ENCODE data around the gene CARMIL1. TPM values are rescaled to one million over a fixed set of nuclear protein-coding genes. Genes with fewer than 3 reads are reported as not detected.

Gene CARMIL1
- total RNA-seq, 2 donors from 2014 or later, result 28.7 to 31.6 TPM

DNA sequence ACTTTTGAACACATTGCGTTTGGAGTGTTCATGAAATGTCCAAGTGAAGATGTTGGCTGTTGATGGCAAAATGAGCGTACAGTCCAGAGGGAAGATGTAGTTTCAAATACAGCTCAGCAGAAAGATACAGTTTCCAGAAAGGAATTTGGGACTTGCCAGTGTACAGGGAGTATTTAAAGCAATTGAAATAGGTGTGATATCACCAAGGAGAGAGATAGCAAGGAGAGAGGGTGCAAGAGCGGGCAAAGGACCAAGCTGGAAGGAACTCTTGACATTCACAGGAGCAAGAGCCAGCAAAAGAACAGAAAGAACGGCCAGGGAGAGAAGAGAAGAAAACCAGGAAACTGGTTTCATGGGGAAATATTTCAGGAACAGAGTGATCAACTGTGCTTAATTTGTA, 47.8 kb downstream of the CARMIL1 start:
- WGBS, 2 experiments (ENCODE audit: insufficient coverage in 1 of 2, insufficient read length in 1 of 2), result 72 to 81% methylated on average over 3 to 4 of the region's 4 CpGs
- H3K27ac ChIP-seq (ENCODE audit: low read depth, low read length), result no peak overlapping the region
- no peaks in the 10 kb centered on the region for H3K9me3 Mint-ChIP-seq
- H3K9ac ChIP-seq (ENCODE audit: extremely low read depth, low read length, poor library complexity, severe bottlenecking), result no peak overlapping the region
- H3K27me3 Mint-ChIP-seq (ENCODE audit: insufficient read depth), result no peaks in the 10 kb centered on the region
- peaks cover 34% of the 10 kb centered on the region for H3K4me1 Mint-ChIP-seq
- no peaks in the 10 kb centered on the region for H3K36me3 Mint-ChIP-seq (ENCODE audit: low read depth)
- H3K36me3 ChIP-seq (ENCODE audit: control insufficient read depth, insufficient read depth, low read length), result no peaks in the 10 kb centered on the region
- no peak for DNase-seq
- H3K4me1 ChIP-seq (ENCODE audit: control insufficient read depth, insufficient read depth, low read length), result peaks cover 11% of the 10 kb centered on the region
- no peaks in the 10 kb centered on the region for H3K9me3 ChIP-seq (ENCODE audit: control insufficient read depth, low read length)
- H3K27me3 ChIP-seq (ENCODE audit: control insufficient read depth, insufficient read depth, low read length, poor library complexity, severe bottlenecking), result no peaks in the 10 kb centered on the region
- TF ChIP-seq, protein P1, sequence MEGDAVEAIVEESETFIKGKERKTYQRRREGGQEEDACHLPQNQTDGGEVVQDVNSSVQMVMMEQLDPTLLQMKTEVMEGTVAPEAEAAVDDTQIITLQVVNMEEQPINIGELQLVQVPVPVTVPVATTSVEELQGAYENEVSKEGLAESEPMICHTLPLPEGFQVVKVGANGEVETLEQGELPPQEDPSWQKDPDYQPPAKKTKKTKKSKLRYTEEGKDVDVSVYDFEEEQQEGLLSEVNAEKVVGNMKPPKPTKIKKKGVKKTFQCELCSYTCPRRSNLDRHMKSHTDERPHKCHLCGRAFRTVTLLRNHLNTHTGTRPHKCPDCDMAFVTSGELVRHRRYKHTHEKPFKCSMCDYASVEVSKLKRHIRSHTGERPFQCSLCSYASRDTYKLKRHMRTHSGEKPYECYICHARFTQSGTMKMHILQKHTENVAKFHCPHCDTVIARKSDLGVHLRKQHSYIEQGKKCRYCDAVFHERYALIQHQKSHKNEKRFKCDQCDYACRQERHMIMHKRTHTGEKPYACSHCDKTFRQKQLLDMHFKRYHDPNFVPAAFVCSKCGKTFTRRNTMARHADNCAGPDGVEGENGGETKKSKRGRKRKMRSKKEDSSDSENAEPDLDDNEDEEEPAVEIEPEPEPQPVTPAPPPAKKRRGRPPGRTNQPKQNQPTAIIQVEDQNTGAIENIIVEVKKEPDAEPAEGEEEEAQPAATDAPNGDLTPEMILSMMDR (conservative IDR thresholded peaks at IDR 0.05), result no peak
- H3K4me3 ChIP-seq (ENCODE audit: low read length), result no peak overlapping the region
- no peak overlapping the region for H3K4me3 Mint-ChIP-seq
- H3K27ac Mint-ChIP-seq, result no peak overlapping the region

- Histone ChIP-seq H3K27me3 (ENCODE audit: control insufficient read depth, insufficient read depth, low read length, poor library complexity, severe bottlenecking) (no peaks in the 10 kb centered on the region), H3K9ac (ENCODE audit: extremely low read depth, low read length, poor library complexity, severe bottlenecking) (no peak overlapping the region), H3K36me3 (ENCODE audit: control insufficient read depth, insufficient read depth, low read length) (no peaks in the 10 kb centered on the region), H3K27ac (ENCODE audit: low read depth, low read length) (no peak overlapping the region), H3K4me3 (ENCODE audit: low read length) (no peak overlapping the region), H3K9me3 (ENCODE audit: control insufficient read depth, low read length) (no peaks in the 10 kb centered on the region), H3K4me1 (ENCODE audit: control insufficient read depth, insufficient read depth, low read length) (peaks cover 11% of the 10 kb centered on the region)
- H3K36me3 Mint-ChIP-seq (ENCODE audit: low read depth), result no peaks in the 10 kb centered on the region
- no peaks in the 10 kb centered on the region for H3K27me3 Mint-ChIP-seq (ENCODE audit: insufficient read depth)
- peaks cover 37% of the 10 kb centered on the region for H3K4me1 Mint-ChIP-seq
- no peaks in the 10 kb centered on the region for H3K9me3 Mint-ChIP-seq
- DNase-seq, result no peak
- no peak overlapping the region for H3K4me3 Mint-ChIP-seq
- TF ChIP-seq, protein P1 (conservative IDR thresholded peaks at IDR 0.05), result no peak
- WGBS, 2 experiments (ENCODE audit: insufficient coverage in 1 of 2, insufficient read length in 1 of 2), result 80 to 100% methylated on average over 1 to 2 of the region's 2 CpGs
- H3K27ac Mint-ChIP-seq, result no peak overlapping the region
Measured at GRCh38 chr6:25327432-25327831, 48.3 kb downstream of the CARMIL1 start.

- Histone ChIP-seq H3K27me3 (ENCODE audit: control insufficient read depth, insufficient read depth, low read length, poor library complexity, severe bottlenecking) (no peaks in the 10 kb centered on the region), H3K36me3 (ENCODE audit: control insufficient read depth, insufficient read depth, low read length) (no peaks in the 10 kb centered on the region), H3K4me3 (ENCODE audit: low read length) (no peak overlapping the region), H3K27ac (ENCODE audit: low read depth, low read length) (no peak overlapping the region), H3K4me1 (ENCODE audit: control insufficient read depth, insufficient read depth, low read length) (peaks cover 14% of the 10 kb centered on the region), H3K9me3 (ENCODE audit: control insufficient read depth, low read length) (no peaks in the 10 kb centered on the region), H3K9ac (ENCODE audit: extremely low read depth, low read length, poor library complexity, severe bottlenecking) (no peak overlapping the region)
- no peak overlapping the region for H3K4me3 Mint-ChIP-seq
- peaks cover 45% of the 10 kb centered on the region for H3K4me1 Mint-ChIP-seq
- no peaks in the 10 kb centered on the region for H3K36me3 Mint-ChIP-seq (ENCODE audit: low read depth)
- whole genome bisulfite sequencing, 2 experiments (ENCODE audit: insufficient coverage in 1 of 2, insufficient read length in 1 of 2), result 74 to 80% methylated on average over 4 to 5 of the region's 5 CpGs
- H3K9me3 Mint-ChIP-seq, result no peaks in the 10 kb centered on the region
- H3K27ac Mint-ChIP-seq, result no peak overlapping the region
- DNase-seq, result no peak
- TF ChIP-seq, protein P1 (conservative IDR thresholded peaks at IDR 0.05), result no peak
- H3K27me3 Mint-ChIP-seq (ENCODE audit: insufficient read depth), result no peaks in the 10 kb centered on the region
Measured at GRCh38 chr6:25329161-25329817, 50.1 kb downstream of the CARMIL1 start.

Data from endodermal cell (in vitro differentiated cells).